K562 (cell line): ENCODE measurements around the gene MSRB3. TPM values are rescaled to one million over a fixed set of nuclear protein-coding genes. Genes with fewer than 3 reads are reported as not detected.

Experiments
- ATAC-seq: fragments of 200-7000 bp; cut with Tn5 transposase; 3 replicates; pipeline ENCODE4 v1.9.1; 2020; ENCODE audit warnings: moderate library complexity
- BruUV-seq: library from RNA; stranded (reverse); fragments of 400-500 nt; replicated peaks from 2 replicates; lab custom pipeline; 2021; lab: Mats Ljungman, UMichigan
- CTCF ChIA-PET: fragments of 300-600 bp; formaldehyde crosslinking; extraction: SDS; loops from one replicate; lab custom pipeline; 2021; ENCODE audit warnings: low intra/inter-chr PET ratio; lab: Yijun Ruan, JAX
- POLR2A ChIA-PET: fragments of 300-600, 350-650 bp; sonication (Branson Sonifier 250); formaldehyde crosslinking; extraction: SDS; loops from one replicate; lab custom pipeline; 2021; ENCODE audit warnings: antibody characterized with exemption, inconsistent platforms; lab: Yijun Ruan, JAX
- DNase-seq, 4 experiments: peaks; one replicate each; pipeline versions ENCODE4 v3.0.0 to v3.0.0-alpha.2; 2011 to 2018; ENCODE audit warnings: low spot score in 3 of 4, mixed read lengths in 3 of 4; ENCODE audit errors: extremely low read depth in 1 of 4
- FAIRE-seq: peaks from 2 replicates; lab custom pipeline; 2011; peaks lifted over from hg19 to GRCh38; lab: Jason Lieb, UNC
- H2AFZ ChIP-seq: 2 replicates; pipeline ENCODE4 v1.6.0; 2011; ENCODE audit warnings: low read depth, low read length, control low read depth, inconsistent platforms
- H3K27ac ChIP-seq: fragments of 200-600 bp; 3 replicates; pipeline ENCODE4 v1.8.0; 2011; ENCODE audit warnings: low read depth, mild to moderate bottlenecking, control low read depth, inconsistent platforms, low read length, moderate library complexity, mixed read lengths; ENCODE audit errors: extremely low read depth
- H3K27me3 ChIP-seq, 2 experiments: fragments of 300-600 bp in 1 of 2; 2 replicates in 1 of 2; 3 replicates in 1 of 2; pipeline versions ENCODE4 v1.6.0 to v1.8.0; 2011; ENCODE audit warnings: inconsistent platforms in 2 of 2, low read length in 2 of 2, mild to moderate bottlenecking in 1 of 2, mixed read lengths in 1 of 2, moderate library complexity in 1 of 2; ENCODE audit not compliant: control insufficient read depth in 2 of 2, insufficient read depth in 2 of 2
- H3K36me3 ChIP-seq: fragments of 300-600 bp; 3 replicates; pipeline ENCODE4 v1.8.0; 2011; ENCODE audit warnings: mild to moderate bottlenecking, low read length, inconsistent platforms; ENCODE audit not compliant: control insufficient read depth, insufficient read depth
- H3K4me1 ChIP-seq, 2 experiments: fragments of 200-600 bp in 1 of 2; replicated peaks in 1 of 2; 2 replicates in 1 of 2; 3 replicates in 1 of 2; pipeline versions ENCODE4 v1.5.1 to v1.8.0; 2011; ENCODE audit warnings: inconsistent platforms in 2 of 2, low read length in 2 of 2, mild to moderate bottlenecking in 1 of 2, mixed read lengths in 1 of 2, moderate library complexity in 1 of 2; ENCODE audit not compliant: control insufficient read depth in 2 of 2, insufficient read depth in 2 of 2
- H3K4me2 ChIP-seq: 2 replicates; pipeline ENCODE4 v1.6.1; 2011; ENCODE audit warnings: low read length, control low read depth, inconsistent platforms, mixed read lengths; ENCODE audit not compliant: insufficient read depth
- H3K4me3 ChIP-seq: fragments of 200-600 bp; sonication (generic), shearing (Covaris generic); 2 replicates; pipeline ENCODE4 v1.5.1; 2016; ENCODE audit warnings: control low read depth, inconsistent platforms
- H3K79me2 ChIP-seq: fragments of 200-600 bp; 3 replicates; pipeline ENCODE4 v1.8.0; 2011; ENCODE audit warnings: low read length, inconsistent platforms; ENCODE audit not compliant: control insufficient read depth, insufficient read depth
- H3K9ac ChIP-seq, 2 experiments: 2 replicates each; pipeline versions ENCODE4 v1.6.0 to v1.6.1; 2011; ENCODE audit warnings: low read depth in 2 of 2, low read length in 2 of 2, control low read depth in 1 of 2, inconsistent platforms in 1 of 2, mild to moderate bottlenecking in 1 of 2, mixed read lengths in 1 of 2; ENCODE audit not compliant: insufficient read depth in 1 of 2
- H3K9me1 ChIP-seq: one replicate; pipeline ENCODE4 v1.6.0; 2011; ENCODE audit warnings: inconsistent platforms, mild to moderate bottlenecking, low read length, moderate library complexity; ENCODE audit not compliant: control insufficient read depth, insufficient read depth
- H3K9me3 ChIP-seq: replicated peaks from 2 replicates; pipeline ENCODE4 v1.5.1; 2011; ENCODE audit warnings: low read depth, low read length, inconsistent platforms; ENCODE audit not compliant: control insufficient read depth, insufficient read depth
- H4K20me1 ChIP-seq: replicated peaks from 2 replicates; pipeline ENCODE4 v1.6.1; 2011; ENCODE audit warnings: low read length, inconsistent platforms, mixed read lengths; ENCODE audit not compliant: control insufficient read depth, insufficient read depth
- ATF1 ChIP-seq, 2 experiments: fragments of 450-650 bp in 1 of 2; IDR thresholded peaks; 2 replicates each; pipeline ENCODE4 v1.6.1; 2016; ENCODE audit warnings: missing compliant biosample characterization in 1 of 2, missing genetic modification characterization in 1 of 2
- CEBPB ChIP-seq: fragments of 450-650 bp; IDR thresholded peaks from 2 replicates; pipeline ENCODE4 v1.6.1; 2016; ENCODE audit warnings: missing genetic modification characterization, missing compliant biosample characterization
- CHCHD3 ChIP-seq: fragments of 250-450 bp; sonication (Bioruptor Pico); IDR thresholded peaks from 2 replicates; pipeline ENCODE4 v2.1.2; 2022; ENCODE audit warnings: mild to moderate bottlenecking
- RHOXF2B ChIP-seq: fragments of 250-450 bp; sonication (Bioruptor Pico); conservative IDR thresholded peaks from 2 replicates; pipeline ENCODE4 v1.5.1; 2021
- TCF7L2 ChIP-seq: fragments of 150-350 bp; IDR thresholded peaks from 2 replicates; pipeline ENCODE4 v1.6.1; 2016; ENCODE audit warnings: low read depth, mild to moderate bottlenecking, low read length, moderate library complexity
- ZFX ChIP-seq: sonication (generic); formaldehyde crosslinking; IDR thresholded peaks from 2 replicates; pipeline ENCODE4 v1.8.0; 2022; ENCODE audit warnings: mild to moderate bottlenecking, missing genetic modification reagents, moderate library complexity
- ZNF764 ChIP-seq: fragments of 250-450 bp; sonication (Bioruptor Pico); IDR thresholded peaks from 2 replicates; pipeline ENCODE4 v1.4.0; 2020; ENCODE audit warnings: low read depth, mild to moderate bottlenecking, moderate library complexity
- WGBS: fragments of 100-300 bp; shearing (Covaris generic); methylation state at CpG from one replicate; pipeline ENCODE4 v1.1.6; 2016; ENCODE audit warnings: low coverage, mixed read lengths; ENCODE audit not compliant: insufficient coverage; ENCODE audit errors: missing lambda C conversion rate; 5-methylcytosine and 5-hydroxymethylcytosine counted together
- in situ Hi-C: fragments of 300-500 bp; cut with MboI; formaldehyde crosslinking; loops from 4 replicates; pipeline ENCODE4 v1.15.0; 2018; ENCODE audit warnings: inconsistent platforms, mixed read lengths
- intact Hi-C: fragments of 100-400 bp; cut with micrococcal nuclease; formaldehyde crosslinking; loops from 2 replicates; pipeline ENCODE4 v1.14.2; 2022
- polyA plus RNA-seq, 8 experiments: library from polyadenylated mRNA; depleted of rRNA in 4 of 8; stranded (reverse) in 5 of 8; unstranded in 3 of 8; fragments of >200 nt; fragmentation: Nextera tagmentation in 2 of 8; fragmentation: Illumina TruSeq in 1 of 8; extraction: Ambion mirVana in 2 of 8; extraction: Trizol in 1 of 8; gene quantifications; 2 replicates each; pipeline versions ENCODE4 v1.2.1 to v1.2.3, GENCODE V29; 2011 to 2014; ENCODE audit warnings: inconsistent platforms in 1 of 8, missing spikeins in 1 of 8
- total RNA-seq, 7 experiments: library from RNA; depleted of rRNA in 6 of 7; stranded (reverse); fragments of >200 nt in 6 of 7; fragmentation: Illumina TruSeq in 2 of 7; extraction: Trizol in 2 of 7; gene quantifications; 2 replicates each; pipeline versions ENCODE4 v1.2.1 to v1.2.3, GENCODE V29; 2011 to 2021; ENCODE audit warnings: low replicate concordance in 1 of 7
- TF ChIP-seq, protein P1 (sequence below): sonication (generic); formaldehyde crosslinking; IDR thresholded peaks from 2 replicates; pipeline ENCODE4 v1.8.1; 2023; ENCODE audit warnings: missing genetic modification reagents, mild to moderate bottlenecking, borderline replicate concordance
- TF ChIP-seq, protein P2 (sequence below), 2 experiments: fragments of 200-800 bp in 1 of 2; sonication (Bioruptor generic) in 1 of 2; sonication (generic) in 1 of 2; formaldehyde crosslinking in 1 of 2; IDR thresholded peaks in 1 of 2; conservative IDR thresholded peaks in 1 of 2; 2 replicates each; pipeline versions ENCODE4 v1.5.0 to v1.6.1; 2016 to 2020; ENCODE audit warnings: missing compliant biosample characterization in 1 of 2, missing genetic modification characterization in 1 of 2, missing genetic modification reagents in 1 of 2

MSRB3 gene
- total and polyA plus RNA-seq, 9 of the 15 experiments (the other 6 are each of a cell fraction or from before 2014, with no cell fraction given), result 0.04 TPM; not detected in 8

DNA sequence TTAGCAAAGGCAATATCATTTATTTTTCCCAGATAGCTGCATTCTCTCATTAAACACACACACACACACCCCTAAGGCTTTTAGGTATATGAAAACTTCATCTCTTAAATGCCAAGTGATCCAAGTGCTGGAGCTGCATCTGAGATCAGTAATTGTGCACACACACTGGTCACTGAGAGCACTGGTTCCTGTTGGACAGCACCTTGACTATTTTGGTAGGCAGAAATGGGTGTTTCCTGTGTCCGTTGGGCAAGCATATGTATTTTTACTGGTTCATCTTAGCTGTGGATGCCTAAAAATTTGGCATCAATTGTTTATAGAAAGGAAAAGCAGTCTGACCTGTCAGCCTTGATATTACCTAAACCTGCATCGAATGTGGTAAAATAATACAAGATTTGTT lies 182.5 kb downstream of the MSRB3 start (continued):
- TF ChIP-seq, protein P1, sequence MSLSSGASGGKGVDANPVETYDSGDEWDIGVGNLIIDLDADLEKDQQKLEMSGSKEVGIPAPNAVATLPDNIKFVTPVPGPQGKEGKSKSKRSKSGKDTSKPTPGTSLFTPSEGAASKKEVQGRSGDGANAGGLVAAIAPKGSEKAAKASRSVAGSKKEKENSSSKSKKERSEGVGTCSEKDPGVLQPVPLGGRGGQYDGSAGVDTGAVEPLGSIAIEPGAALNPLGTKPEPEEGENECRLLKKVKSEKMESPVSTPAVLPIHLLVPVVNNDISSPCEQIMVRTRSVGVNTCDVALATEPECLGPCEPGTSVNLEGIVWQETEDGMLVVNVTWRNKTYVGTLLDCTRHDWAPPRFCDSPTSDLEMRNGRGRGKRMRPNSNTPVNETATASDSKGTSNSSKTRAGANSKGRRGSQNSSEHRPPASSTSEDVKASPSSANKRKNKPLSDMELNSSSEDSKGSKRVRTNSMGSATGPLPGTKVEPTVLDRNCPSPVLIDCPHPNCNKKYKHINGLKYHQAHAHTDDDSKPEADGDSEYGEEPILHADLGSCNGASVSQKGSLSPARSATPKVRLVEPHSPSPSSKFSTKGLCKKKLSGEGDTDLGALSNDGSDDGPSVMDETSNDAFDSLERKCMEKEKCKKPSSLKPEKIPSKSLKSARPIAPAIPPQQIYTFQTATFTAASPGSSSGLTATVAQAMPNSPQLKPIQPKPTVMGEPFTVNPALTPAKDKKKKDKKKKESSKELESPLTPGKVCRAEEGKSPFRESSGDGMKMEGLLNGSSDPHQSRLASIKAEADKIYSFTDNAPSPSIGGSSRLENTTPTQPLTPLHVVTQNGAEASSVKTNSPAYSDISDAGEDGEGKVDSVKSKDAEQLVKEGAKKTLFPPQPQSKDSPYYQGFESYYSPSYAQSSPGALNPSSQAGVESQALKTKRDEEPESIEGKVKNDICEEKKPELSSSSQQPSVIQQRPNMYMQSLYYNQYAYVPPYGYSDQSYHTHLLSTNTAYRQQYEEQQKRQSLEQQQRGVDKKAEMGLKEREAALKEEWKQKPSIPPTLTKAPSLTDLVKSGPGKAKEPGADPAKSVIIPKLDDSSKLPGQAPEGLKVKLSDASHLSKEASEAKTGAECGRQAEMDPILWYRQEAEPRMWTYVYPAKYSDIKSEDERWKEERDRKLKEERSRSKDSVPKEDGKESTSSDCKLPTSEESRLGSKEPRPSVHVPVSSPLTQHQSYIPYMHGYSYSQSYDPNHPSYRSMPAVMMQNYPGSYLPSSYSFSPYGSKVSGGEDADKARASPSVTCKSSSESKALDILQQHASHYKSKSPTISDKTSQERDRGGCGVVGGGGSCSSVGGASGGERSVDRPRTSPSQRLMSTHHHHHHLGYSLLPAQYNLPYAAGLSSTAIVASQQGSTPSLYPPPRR (CRISPR knock-in tag), result no peak
- TF ChIP-seq ZFX (CRISPR knock-in tag), result no peak
- TF ChIP-seq, all 486 proteins: peak for 0

DNA sequence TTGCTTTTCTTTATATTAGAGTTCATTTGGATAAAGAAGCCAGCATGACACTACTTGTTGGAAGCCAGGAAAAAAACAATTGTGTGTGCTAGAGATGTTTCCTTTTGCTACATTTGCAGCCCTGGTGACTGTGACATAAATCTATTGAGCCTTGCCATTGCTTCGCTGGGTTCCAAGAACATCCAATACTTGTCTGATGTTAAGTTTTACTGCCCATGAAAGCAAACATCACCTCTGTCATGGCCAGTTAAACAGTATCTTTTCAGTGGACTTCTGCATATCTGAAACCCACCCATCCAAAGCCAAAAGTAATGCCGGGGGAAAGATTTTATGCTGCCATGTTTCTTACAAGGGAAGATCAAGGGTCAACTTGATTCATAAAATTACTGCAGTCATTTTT lies 184.0 kb downstream of the MSRB3 start:
- no peaks in the 10 kb centered on the region for H3K4me1 ChIP-seq
- no peak overlapping the region for H3K9ac ChIP-seq
- intact Hi-C loops, result no loop called here
- POLR2A ChIA-PET, result no interaction called here
- no peaks in the 10 kb centered on the region for H3K9me3 ChIP-seq
- no peaks in the 10 kb centered on the region for H3K27me3 ChIP-seq
- FAIRE-seq (no peak), DNase-seq (no peak), ATAC-seq (no peak)
- BruUV-seq, result no TSS peak
- in situ Hi-C loops, result no loop called here
- CTCF ChIA-PET, result no interaction called here
- no peaks in the 10 kb centered on the region for H3K79me2 ChIP-seq
- no peaks in the 10 kb centered on the region for H3K36me3 ChIP-seq
- H3K4me3 ChIP-seq, result no peak overlapping the region
- H3K27ac ChIP-seq, result no peak overlapping the region
- H4K20me1 ChIP-seq, result no peaks in the 10 kb centered on the region
- no peak overlapping the region for H2AFZ ChIP-seq
- no peak for TF ChIP-seq TCF7L2
- no peak for TF ChIP-seq CEBPB
- TF ChIP-seq ZNF764, result no peak
- TF ChIP-seq RHOXF2B, result no peak
- no peak for TF ChIP-seq CHCHD3
- TF ChIP-seq, protein P2, sequence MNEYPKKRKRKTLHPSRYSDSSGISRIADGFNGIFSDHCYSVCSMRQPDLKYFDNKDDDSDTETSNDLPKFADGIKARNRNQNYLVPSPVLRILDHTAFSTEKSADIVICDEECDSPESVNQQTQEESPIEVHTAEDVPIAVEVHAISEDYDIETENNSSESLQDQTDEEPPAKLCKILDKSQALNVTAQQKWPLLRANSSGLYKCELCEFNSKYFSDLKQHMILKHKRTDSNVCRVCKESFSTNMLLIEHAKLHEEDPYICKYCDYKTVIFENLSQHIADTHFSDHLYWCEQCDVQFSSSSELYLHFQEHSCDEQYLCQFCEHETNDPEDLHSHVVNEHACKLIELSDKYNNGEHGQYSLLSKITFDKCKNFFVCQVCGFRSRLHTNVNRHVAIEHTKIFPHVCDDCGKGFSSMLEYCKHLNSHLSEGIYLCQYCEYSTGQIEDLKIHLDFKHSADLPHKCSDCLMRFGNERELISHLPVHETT (CRISPR knock-in tag; conservative IDR thresholded peaks at IDR 0.05 in 1 of 2, IDR thresholded peaks at IDR 0.05 in 1 of 2), result no peak
- TF ChIP-seq ATF1 (CRISPR knock-in tag; IDR thresholded peaks at IDR 0.05), result no peak
- no peak for TF ChIP-seq ATF1 (tag; IDR thresholded peaks at IDR 0.05)
- 3% methylated on average over 2 of the region's 2 CpGs for WGBS
- no peaks in the 10 kb centered on the region for H3K9me1 ChIP-seq
- no peak overlapping the region for H3K4me2 ChIP-seq
